ENCODE data around the gene IGF2.

DNA sequence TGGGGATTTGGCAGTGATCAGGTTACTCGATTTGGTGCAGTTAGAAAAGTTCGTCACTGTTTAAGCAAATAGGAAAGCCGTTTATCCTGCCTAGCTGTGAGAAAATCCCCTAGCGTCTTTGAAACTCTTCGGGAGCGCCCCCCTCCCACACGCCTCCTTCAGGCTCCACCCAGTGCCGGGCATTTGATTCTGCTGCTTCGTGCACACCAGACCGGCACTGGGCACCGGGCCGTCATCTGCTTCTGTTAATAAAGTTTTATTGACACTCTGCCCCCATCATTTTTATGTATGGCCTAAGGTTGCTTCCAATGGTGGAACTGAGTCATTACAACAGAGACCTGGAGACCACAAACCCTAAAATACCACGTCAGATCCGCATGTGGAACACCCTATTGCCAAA, 50.9 kb downstream of the IGF2 start:
- no peak for TF ChIP-seq FOXP2 (optimal IDR thresholded peaks at IDR 0.05; ENCODE audit: control extremely low read depth, extremely low read length, insufficient read depth)
- no peak for TF ChIP-seq POLR2AphosphoS5 (IDR thresholded peaks at IDR 0.05; ENCODE audit: borderline replicate concordance, low read depth, low read length)

Data from SK-N-MC (cell line).